OCI-LY1 (cell line): Measurements from ENCODE around the gene SUMO4.

Experiments used
- H2AFZ ChIP-seq: fragments of 200-600 bp; sonication (generic), shearing (Covaris generic); 2 replicates; pipeline ENCODE4 v1.6.0; 2014; ENCODE audit warnings: antibody characterized with exemption, mild to moderate bottlenecking, low read length
- H3F3A ChIP-seq: fragments of 200-600 bp; sonication (generic), shearing (Covaris generic); 2 replicates; pipeline ENCODE4 v1.6.0; 2014; ENCODE audit warnings: mild to moderate bottlenecking, antibody characterized with exemption, low read length, moderate library complexity; ENCODE audit not compliant: insufficient read depth
- H3K27ac ChIP-seq: fragments of 200-600 bp; sonication (generic); 2 replicates; pipeline ENCODE4 v1.5.1; 2014; ENCODE audit warnings: low read length, mixed run types, mild to moderate bottlenecking, low read depth; ENCODE audit not compliant: poor library complexity, severe bottlenecking
- H3K27me3 ChIP-seq: fragments of 200-600 bp; sonication (generic); 2 replicates; pipeline ENCODE4 v1.6.0; 2014; ENCODE audit warnings: antibody characterized with exemption, mild to moderate bottlenecking, low read length, moderate library complexity; ENCODE audit not compliant: insufficient read depth
- H3K36me3 ChIP-seq: fragments of 200-600 bp; sonication (generic); 2 replicates; pipeline ENCODE4 v1.6.1; 2014; ENCODE audit warnings: mild to moderate bottlenecking, antibody characterized with exemption, low read length, moderate library complexity, mixed read lengths; ENCODE audit not compliant: insufficient read depth
- H3K4me1 ChIP-seq: fragments of 200-600 bp; sonication (generic); 2 replicates; pipeline ENCODE4 v1.5.1; 2014; ENCODE audit warnings: mild to moderate bottlenecking, low read length, moderate library complexity; ENCODE audit not compliant: insufficient read depth, severe bottlenecking
- H3K4me2 ChIP-seq: fragments of 200-600 bp; sonication (generic), shearing (Covaris generic); 2 replicates; pipeline ENCODE4 v1.6.1; 2014; ENCODE audit warnings: low read length
- H3K4me3 ChIP-seq: fragments of 200-600 bp; sonication (generic); 2 replicates; pipeline ENCODE4 v1.5.1; 2014; ENCODE audit warnings: low read length, low read depth, mild to moderate bottlenecking, mixed read lengths; ENCODE audit not compliant: poor library complexity, severe bottlenecking
- H3K79me2 ChIP-seq: fragments of 200-600 bp; shearing (Covaris generic); 2 replicates; pipeline ENCODE4 v1.6.1; 2016; ENCODE audit warnings: mixed run types, low read length, mixed read lengths; ENCODE audit not compliant: insufficient read depth
- H3K9ac ChIP-seq: fragments of 200-600 bp; sonication (generic), shearing (Covaris generic); 2 replicates; pipeline ENCODE4 v1.6.1; 2014; ENCODE audit warnings: mild to moderate bottlenecking, low read length, mixed read lengths
- H3K9me2 ChIP-seq: fragments of 200-600 bp; sonication (generic), shearing (Covaris generic); 2 replicates; pipeline ENCODE4 v1.6.1; 2014; ENCODE audit warnings: low read depth, mild to moderate bottlenecking, low read length, mixed read lengths
- H3K9me3 ChIP-seq: fragments of 200-600 bp; shearing (Covaris generic); 2 replicates; pipeline ENCODE4 v1.6.1; 2014; ENCODE audit warnings: low read length, mixed read lengths
- H4K20me1 ChIP-seq: fragments of 200-600 bp; sonication (generic), shearing (Covaris generic); 2 replicates; pipeline ENCODE4 v1.6.0; 2016; ENCODE audit warnings: mild to moderate bottlenecking, low read length; ENCODE audit not compliant: insufficient read depth
- CTCF ChIP-seq: fragments of 200-600 bp; sonication (generic), shearing (Covaris generic); IDR thresholded peaks from 2 replicates; pipeline ENCODE4 v1.5.1; 2017; ENCODE audit warnings: mild to moderate bottlenecking, antibody characterized with exemption, low read length, moderate library complexity, mixed read lengths
- EZH2 ChIP-seq: fragments of 200-600 bp; sonication (generic), shearing (Covaris generic); IDR thresholded peaks from 2 replicates; pipeline ENCODE4 v1.8.0; 2017; ENCODE audit warnings: borderline replicate concordance, mixed run types, mild to moderate bottlenecking, antibody characterized with exemption, low read length, moderate library complexity, mixed read lengths

The SUMO4 gene

GRCh38 chr6:149400050-149400449 lies at the start of gene SUMO4:
Gene SUMO4 (plus strand): TSS chr6:149400262. CDS start chr6:149400392, 130 bp downstream.
- TF ChIP-seq EZH2 = no peak
- no peak for TF ChIP-seq CTCF
- Histone ChIP-seq H3K36me3 (peaks cover 85% of the 10 kb centered on the region), H3K9me2 (no peaks in the 10 kb centered on the region), H3K4me3 (no peak within 1 kb of the TSS), H3K4me1 (no peaks in the 10 kb centered on the region), H3K9ac (no peak within 1 kb of the TSS), H3K9me3 (no peaks in the 10 kb centered on the region), H3K27me3 (no peaks in the 10 kb centered on the region), H3K79me2 (no peaks in the 10 kb centered on the region), H4K20me1 (no peaks in the 10 kb centered on the region), H3F3A (no peaks in the 10 kb centered on the region), H3K27ac (no peak within 1 kb of the TSS), H2AFZ (no peak within 1 kb of the TSS), H3K4me2 (no peak within 1 kb of the TSS)

- Histone ChIP-seq H2AFZ (no peak overlapping the region), H3K9me3 (no peaks in the 10 kb centered on the region), H3F3A (no peaks in the 10 kb centered on the region), H3K4me2 (no peak overlapping the region), H3K27ac (no peak overlapping the region), H4K20me1 (no peaks in the 10 kb centered on the region), H3K4me3 (no peak overlapping the region), H3K9ac (no peak overlapping the region), H3K36me3 (peaks cover 3% of the 10 kb centered on the region; the same call in 1 of the 2 replicates), H3K27me3 (no peaks in the 10 kb centered on the region), H3K9me2 (no peaks in the 10 kb centered on the region), H3K79me2 (peaks cover 69% of the 10 kb centered on the region), H3K4me1 (no peaks in the 10 kb centered on the region)
- TF ChIP-seq CTCF = no peak
- TF ChIP-seq EZH2 = no peak
These were observed 46.1 kb upstream of the SUMO4 start for GRCh38 chr6:149354009-149354408.

GRCh38 chr6:149356081-149356750 lies 43.8 kb upstream of the SUMO4 start:
- H3K4me1 ChIP-seq = no peaks in the 10 kb centered on the region
- no peak overlapping the region for H3K4me3 ChIP-seq
- no peaks in the 10 kb centered on the region for H3F3A ChIP-seq
- TF ChIP-seq EZH2 = no peak
- TF ChIP-seq CTCF = no peak
- peaks cover 78% of the 10 kb centered on the region for H3K79me2 ChIP-seq
- no peak overlapping the region for H3K9ac ChIP-seq
- no peaks in the 10 kb centered on the region for H4K20me1 ChIP-seq
- H3K9me3 ChIP-seq = no peaks in the 10 kb centered on the region
- no peaks in the 10 kb centered on the region for H3K27me3 ChIP-seq
- H3K4me2 ChIP-seq = no peak overlapping the region
- no peak overlapping the region for H2AFZ ChIP-seq
- peaks cover 16% of the 10 kb centered on the region for H3K36me3 ChIP-seq
- no peaks in the 10 kb centered on the region for H3K9me2 ChIP-seq
- no peak overlapping the region for H3K27ac ChIP-seq
